Measurements from ENCODE around the gene ASIC3.

ASIC3 gene

DNA sequence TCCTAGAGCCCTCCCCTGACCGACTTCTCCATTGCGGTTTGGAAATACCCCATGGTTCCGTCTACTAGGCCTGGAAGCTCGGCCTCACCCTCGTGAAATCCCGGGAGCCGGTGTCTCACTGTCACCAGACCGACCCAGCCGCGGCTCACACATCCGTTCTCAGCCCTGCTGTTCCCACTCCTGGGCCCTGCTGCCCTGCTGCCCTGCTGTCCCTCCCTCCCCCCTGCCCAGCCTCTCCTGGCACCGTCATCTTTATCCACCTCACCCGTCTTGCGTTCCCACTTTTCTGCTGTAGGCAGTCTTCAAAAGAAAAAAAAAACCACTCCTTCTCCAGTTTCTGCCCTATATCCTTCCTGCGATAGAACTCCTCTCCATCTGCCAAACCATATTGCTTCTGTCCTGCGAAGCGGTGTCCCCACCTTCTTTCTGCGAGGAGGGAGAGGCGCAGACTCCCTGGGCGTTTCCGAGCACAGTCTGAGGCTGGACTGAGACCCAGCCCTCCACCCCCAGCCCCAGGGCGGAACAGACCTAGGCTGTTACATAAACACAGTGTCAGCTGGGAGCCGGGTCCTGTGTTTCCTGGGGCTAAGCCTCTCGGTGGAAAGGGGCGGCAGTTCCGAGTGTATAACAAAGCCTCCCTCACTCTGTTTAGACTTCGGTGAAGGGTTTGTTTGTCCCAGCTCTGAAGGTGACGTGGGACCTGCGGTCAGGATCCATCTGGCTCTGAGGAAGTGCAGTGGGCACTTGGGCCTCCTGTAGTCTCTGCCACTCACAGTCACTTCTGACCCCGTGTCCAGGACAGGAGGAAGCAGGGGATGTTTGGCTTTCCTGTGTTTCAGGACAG, 40.7 kb downstream of the ASIC3 start:
- no peak for DNase-seq

- DNase-seq: no peak
These were observed 41.8 kb downstream of the ASIC3 start for GRCh38 chr7:151089893-151090730.

- DNase-seq: no peak
These were observed 42.7 kb downstream of the ASIC3 start for GRCh38 chr7:151091003-151091402.

GRCh38 chr7:151091431-151091830, 43.1 kb downstream of the ASIC3 start:
- DNase-seq: no peak

DNA sequence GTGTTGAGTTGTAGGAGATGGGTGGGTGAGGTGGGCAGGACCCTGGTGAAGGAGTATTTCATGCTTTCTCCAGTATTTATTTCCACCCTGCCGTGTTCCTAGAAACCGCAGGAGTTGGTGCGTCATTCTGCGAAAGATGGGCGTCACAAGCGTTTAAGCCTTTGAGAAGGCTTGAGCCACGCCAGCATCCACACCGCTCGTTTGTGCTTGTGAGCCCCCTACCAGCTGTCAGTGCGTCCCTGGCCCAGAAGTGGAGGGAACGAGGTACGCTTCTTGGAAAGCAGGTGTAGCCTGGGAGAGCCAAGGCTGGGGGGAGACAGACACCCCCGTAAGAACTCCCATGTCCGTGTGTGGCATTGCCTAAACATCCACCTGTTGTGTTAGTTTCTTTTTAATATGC, 43.7 kb downstream of the ASIC3 start:
- no peak for DNase-seq

DNA sequence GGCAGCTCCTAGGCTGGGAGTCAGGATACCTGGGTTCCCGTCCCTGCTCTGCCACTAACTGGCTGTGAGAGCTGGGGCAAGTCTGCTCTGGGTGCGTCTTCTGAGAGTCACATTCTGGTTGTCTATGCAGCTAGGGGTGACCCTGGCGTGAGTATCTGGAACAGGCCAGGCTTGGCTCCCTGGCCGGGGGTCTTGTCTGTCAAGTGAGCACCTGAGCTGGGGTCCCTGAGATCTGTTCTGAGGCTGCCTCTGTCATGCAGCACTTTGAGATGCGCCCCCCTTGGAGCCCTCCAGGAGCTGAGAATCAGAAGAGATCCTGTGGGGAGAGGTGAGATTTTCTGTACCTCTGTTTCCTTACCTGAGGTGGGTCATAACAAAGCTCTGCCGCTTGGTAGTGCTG, 45.4 kb downstream of the ASIC3 start:
- no peak for DNase-seq

- DNase-seq: no peak
These were observed 46.3 kb downstream of the ASIC3 start for GRCh38 chr7:151094675-151095074.

- no peak for DNase-seq
These were observed 46.9 kb downstream of the ASIC3 start for GRCh38 chr7:151095123-151095797.

DNA sequence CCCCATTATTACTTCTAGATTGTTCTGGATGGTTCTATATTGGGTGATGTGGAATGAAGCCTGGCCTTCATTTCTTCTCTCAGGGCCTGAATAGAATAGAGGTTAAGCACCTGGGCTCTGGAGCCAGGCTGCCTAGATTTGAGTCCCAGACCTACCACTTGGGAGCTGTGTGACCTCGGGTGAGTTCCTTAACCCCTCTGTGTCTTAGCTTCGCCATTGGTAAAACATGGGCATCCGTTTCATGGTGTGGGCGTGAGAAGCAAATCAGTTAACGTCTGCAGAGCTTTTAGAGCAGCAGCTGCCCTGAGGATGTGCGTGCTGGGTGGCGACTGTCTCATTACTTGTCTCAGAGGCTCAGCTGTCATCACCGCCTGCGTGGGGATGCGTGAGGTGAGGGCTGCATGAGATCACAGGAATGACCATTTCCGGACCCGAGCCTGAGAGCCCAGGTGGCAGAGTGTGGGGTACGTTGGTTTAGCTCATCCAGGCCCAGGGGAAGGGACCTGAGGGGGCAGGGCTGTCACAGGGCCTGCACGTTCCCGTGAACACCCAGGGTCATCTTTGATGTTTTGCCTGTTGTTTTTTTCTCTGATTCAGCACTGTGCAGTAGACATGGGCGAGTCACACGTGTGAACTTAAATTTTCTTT, 47.6 kb downstream of the ASIC3 start:
- no peak for DNase-seq

DNA sequence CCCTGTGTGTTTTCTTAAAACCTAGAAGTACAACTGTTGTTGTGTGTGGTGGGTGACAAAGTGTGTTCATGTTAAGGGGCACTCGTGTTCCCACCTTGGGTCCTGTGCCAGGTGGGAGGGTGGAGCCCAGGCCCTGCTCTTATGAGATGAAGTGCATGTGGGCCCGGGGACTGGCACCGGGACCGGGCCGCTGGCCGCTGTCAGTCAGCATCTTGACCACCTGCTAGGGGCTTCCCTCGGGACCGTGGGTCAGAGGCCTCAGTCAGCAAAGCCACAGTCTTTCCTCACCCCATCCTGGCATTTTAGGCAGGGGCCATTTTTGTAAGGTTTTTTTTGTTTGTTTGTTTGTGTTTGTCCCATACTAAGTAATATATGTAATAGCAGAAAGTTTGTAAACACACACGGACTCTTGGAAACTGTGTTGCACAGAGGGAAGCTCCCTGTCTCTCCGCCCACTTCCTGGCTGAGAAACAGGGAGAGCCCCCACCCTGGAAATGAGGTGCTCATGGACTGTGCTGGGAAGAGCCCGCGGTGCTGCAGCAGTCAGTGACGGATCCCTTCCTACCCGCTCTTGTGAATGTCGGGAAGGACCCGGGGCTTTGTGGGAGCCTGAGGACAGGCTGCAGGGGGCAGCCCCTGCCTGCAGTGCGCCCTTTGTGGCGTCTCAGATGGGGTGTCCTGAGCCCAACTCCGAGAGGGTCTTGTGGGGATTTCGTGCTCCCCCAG, 51.3 kb downstream of the ASIC3 start:
- DNase-seq: no peak

GRCh38 chr7:151100921-151101320, 52.6 kb downstream of the ASIC3 start:
- DNase-seq: no peak

- DNase-seq: no peak
These were observed 53.5 kb downstream of the ASIC3 start for GRCh38 chr7:151101621-151102396.

Data from SHP77 (cell line).